ENCODE measurements around the gene CPT2.

CPT2 gene

DNA sequence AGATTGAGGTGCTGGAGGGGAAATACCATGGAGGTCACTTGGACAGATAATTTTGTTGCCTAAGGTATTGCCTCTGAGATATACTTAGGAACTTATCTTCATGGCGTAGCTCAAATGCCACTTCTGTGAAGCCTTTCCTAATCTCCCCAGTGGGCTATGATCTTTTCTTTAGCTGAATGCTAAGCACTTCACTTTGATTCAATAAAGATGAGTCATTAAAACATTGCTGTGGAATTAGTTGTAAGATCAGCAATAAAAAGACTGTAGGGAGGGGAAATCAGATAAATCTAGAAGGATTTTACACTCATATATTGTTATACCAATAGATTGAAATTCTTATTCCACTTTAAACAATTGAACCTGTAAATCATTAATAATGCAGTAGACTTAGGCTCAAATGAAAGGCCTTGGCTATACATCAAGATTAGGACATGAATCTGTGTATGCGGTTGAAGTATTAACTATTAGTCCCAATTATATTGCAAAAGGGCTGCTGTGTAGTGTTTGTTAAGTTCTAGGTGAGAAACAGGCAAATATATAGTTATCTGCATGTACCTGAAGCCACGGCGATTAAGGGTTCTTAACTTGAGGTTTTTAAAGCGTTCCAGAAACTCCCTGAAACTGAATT is 60.9 kb downstream of the CPT2 start:
- no peak for DNase-seq (ENCODE audit: low read depth in 2 of 2)
- TF ChIP-seq, protein P1, sequence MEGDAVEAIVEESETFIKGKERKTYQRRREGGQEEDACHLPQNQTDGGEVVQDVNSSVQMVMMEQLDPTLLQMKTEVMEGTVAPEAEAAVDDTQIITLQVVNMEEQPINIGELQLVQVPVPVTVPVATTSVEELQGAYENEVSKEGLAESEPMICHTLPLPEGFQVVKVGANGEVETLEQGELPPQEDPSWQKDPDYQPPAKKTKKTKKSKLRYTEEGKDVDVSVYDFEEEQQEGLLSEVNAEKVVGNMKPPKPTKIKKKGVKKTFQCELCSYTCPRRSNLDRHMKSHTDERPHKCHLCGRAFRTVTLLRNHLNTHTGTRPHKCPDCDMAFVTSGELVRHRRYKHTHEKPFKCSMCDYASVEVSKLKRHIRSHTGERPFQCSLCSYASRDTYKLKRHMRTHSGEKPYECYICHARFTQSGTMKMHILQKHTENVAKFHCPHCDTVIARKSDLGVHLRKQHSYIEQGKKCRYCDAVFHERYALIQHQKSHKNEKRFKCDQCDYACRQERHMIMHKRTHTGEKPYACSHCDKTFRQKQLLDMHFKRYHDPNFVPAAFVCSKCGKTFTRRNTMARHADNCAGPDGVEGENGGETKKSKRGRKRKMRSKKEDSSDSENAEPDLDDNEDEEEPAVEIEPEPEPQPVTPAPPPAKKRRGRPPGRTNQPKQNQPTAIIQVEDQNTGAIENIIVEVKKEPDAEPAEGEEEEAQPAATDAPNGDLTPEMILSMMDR (IDR thresholded peaks at IDR 0.05; ENCODE audit: low read depth, low read length), result no peak
- H3K4me3 ChIP-seq (replicated peaks in 1 of 2; ENCODE audit: low read depth in 2 of 2, low read length in 2 of 2), result no peak overlapping the region

- DNase-seq (ENCODE audit: low read depth in 2 of 2), result no peak
- no peak overlapping the region for H3K4me3 ChIP-seq (replicated peaks in 1 of 2; ENCODE audit: low read depth in 2 of 2, low read length in 2 of 2)
- TF ChIP-seq, protein P1 (IDR thresholded peaks at IDR 0.05; ENCODE audit: low read depth, low read length), result no peak
Observed at GRCh38 chr1:53258216-53258615, 61.6 kb downstream of the CPT2 start.

DNA sequence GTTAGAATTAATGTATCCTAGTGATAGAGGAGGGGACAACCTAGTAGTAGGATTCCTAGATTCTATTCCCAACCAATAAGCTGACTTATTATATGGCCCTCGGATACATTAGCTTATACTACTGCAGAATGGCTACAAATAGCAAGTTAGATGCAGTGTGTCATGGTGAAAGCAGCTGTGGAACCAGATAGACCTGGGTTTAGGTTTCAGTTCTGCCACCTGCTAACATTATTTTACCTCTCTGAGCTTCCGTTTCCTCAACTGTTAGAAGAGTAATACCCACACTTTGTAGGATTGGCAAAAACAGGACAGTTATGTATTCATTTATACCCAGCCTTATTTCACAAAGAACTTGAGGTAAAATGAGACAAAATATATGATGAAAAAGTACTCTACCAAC is 63.3 kb downstream of the CPT2 start:
- TF ChIP-seq, protein P1 (IDR thresholded peaks at IDR 0.05; ENCODE audit: low read depth, low read length), result no peak
- no peak overlapping the region for H3K4me3 ChIP-seq (replicated peaks in 1 of 2; ENCODE audit: low read depth in 2 of 2, low read length in 2 of 2)
- DNase-seq (ENCODE audit: low read depth in 2 of 2), result no peak

DNA sequence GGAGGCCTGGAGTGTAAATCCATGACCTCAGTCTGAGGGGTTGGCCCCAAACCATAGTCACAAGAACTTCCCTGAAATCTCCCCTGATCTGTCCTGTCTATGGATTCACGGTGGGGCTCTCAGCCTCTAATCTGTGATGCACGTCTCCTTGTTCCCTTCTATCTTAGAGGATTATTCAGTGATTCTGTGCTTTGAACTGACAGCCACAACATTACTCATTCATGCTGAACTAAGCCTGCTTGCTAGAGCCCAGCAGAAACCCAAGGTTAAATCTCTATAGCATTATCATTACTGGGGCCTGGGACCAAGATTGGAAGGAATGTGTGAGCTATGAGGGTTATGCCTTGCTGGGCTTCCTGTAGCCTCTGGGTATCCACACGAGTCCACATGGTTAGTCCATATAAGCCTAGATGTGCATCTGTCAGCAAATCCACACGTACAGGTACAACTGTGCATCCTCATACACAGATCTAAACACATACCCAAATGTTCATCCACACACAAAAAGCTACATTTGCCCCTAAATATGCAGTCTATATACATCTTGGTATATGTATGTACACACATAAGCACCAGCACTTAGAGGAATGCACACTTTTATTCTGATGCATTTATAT is 64.1 kb downstream of the CPT2 start:
- TF ChIP-seq, protein P1 (IDR thresholded peaks at IDR 0.05; ENCODE audit: low read depth, low read length), result no peak
- no peak for DNase-seq (ENCODE audit: low read depth in 2 of 2)
- H3K4me3 ChIP-seq (replicated peaks in 1 of 2; ENCODE audit: low read depth in 2 of 2, low read length in 2 of 2), result no peak overlapping the region

GRCh38 chr1:53262000-53262399 is 65.4 kb downstream of the CPT2 start:
- DNase-seq (ENCODE audit: low read depth in 2 of 2), result no peak
- TF ChIP-seq, protein P1 (IDR thresholded peaks at IDR 0.05; ENCODE audit: low read depth, low read length), result no peak

More at GRCh38 chr1:53262000-53262399, 65.4 kb downstream of the CPT2 start:
- no peak overlapping the region for H3K4me3 ChIP-seq (replicated peaks in 1 of 2; ENCODE audit: low read depth in 2 of 2, low read length in 2 of 2)

Measured in cardiac fibroblast (primary cell).